ENCODE results near the gene SWI5. TPM values are rescaled to one million over a fixed set of nuclear protein-coding genes. Genes with fewer than 3 reads are reported as not detected.

The SWI5 gene
- total RNA-seq, 1 donor from 2014 or later: 13.5 TPM

GRCh38 chr9:128296340-128297220, 20.5 kb downstream of the SWI5 start:
- no peaks in the 10 kb centered on the region for H3K4me1 Mint-ChIP-seq (ENCODE audit: low read depth)
- no peak overlapping the region for H3K4me3 Mint-ChIP-seq (ENCODE audit: low read depth)
- no peaks in the 10 kb centered on the region for H3K36me3 Mint-ChIP-seq (ENCODE audit: low read depth)
- intact Hi-C loops (cut with micrococcal nuclease): loop anchor here (10.0 kb wide), 1 partner anchor 118 kb away; no protein-coding TSS in a partner anchor
- DNase-seq (ENCODE audit: low spot score): no peak
- no peak overlapping the region for H3K27ac Mint-ChIP-seq
- no peaks in the 10 kb centered on the region for H3K27me3 Mint-ChIP-seq (ENCODE audit: low read depth)
- no peaks in the 10 kb centered on the region for H3K9me3 Mint-ChIP-seq

GRCh38 chr9:128297221-128297773, 21.2 kb downstream of the SWI5 start:
- Mint-ChIP-seq H3K9me3 (no peaks in the 10 kb centered on the region), H3K36me3 (ENCODE audit: low read depth) (no peaks in the 10 kb centered on the region), H3K27ac (no peak overlapping the region), H3K4me1 (ENCODE audit: low read depth) (no peaks in the 10 kb centered on the region), H3K27me3 (ENCODE audit: low read depth) (no peaks in the 10 kb centered on the region), H3K4me3 (ENCODE audit: low read depth) (no peak overlapping the region)
- DNase-seq (ENCODE audit: low spot score): no peak
- intact Hi-C loops (cut with micrococcal nuclease): loop anchor here (10.0 kb wide), 1 partner anchor 118 kb away; no protein-coding TSS in a partner anchor

- Mint-ChIP-seq H3K4me1 (ENCODE audit: low read depth) (no peaks in the 10 kb centered on the region), H3K9me3 (no peaks in the 10 kb centered on the region), H3K27ac (no peak overlapping the region), H3K36me3 (ENCODE audit: low read depth) (no peaks in the 10 kb centered on the region), H3K4me3 (ENCODE audit: low read depth) (no peak overlapping the region), H3K27me3 (ENCODE audit: low read depth) (no peaks in the 10 kb centered on the region)
- intact Hi-C loops (cut with micrococcal nuclease): loop anchor here (10.0 kb wide), 1 partner anchor 116 kb away; no protein-coding TSS in a partner anchor
- no peak for DNase-seq (ENCODE audit: low spot score)
Observed at GRCh38 chr9:128298535-128299482, 22.7 kb downstream of the SWI5 start.

GRCh38 chr9:128304136-128304970, 28.3 kb downstream of the SWI5 start:
- H3K27ac Mint-ChIP-seq: no peak overlapping the region

GRCh38 chr9:128304971-128305288, 28.9 kb downstream of the SWI5 start:
- Mint-ChIP-seq H3K4me3 (ENCODE audit: low read depth) (no peak overlapping the region), H3K27me3 (ENCODE audit: low read depth) (no peaks in the 10 kb centered on the region), H3K9me3 (no peaks in the 10 kb centered on the region), H3K27ac (no peak overlapping the region), H3K4me1 (ENCODE audit: low read depth) (no peaks in the 10 kb centered on the region), H3K36me3 (ENCODE audit: low read depth) (peaks cover 17% of the 10 kb centered on the region)
- DNase-seq (ENCODE audit: low spot score): no peak
- intact Hi-C loops (cut with micrococcal nuclease): no loop called here

More at GRCh38 chr9:128304136-128304970, 28.3 kb downstream of the SWI5 start:
- intact Hi-C loops (cut with micrococcal nuclease): no loop called here
- H3K4me3 Mint-ChIP-seq (ENCODE audit: low read depth): no peak overlapping the region
- peaks cover 11% of the 10 kb centered on the region for H3K36me3 Mint-ChIP-seq (ENCODE audit: low read depth)
- H3K9me3 Mint-ChIP-seq: no peaks in the 10 kb centered on the region
- H3K4me1 Mint-ChIP-seq (ENCODE audit: low read depth): no peaks in the 10 kb centered on the region
- no peaks in the 10 kb centered on the region for H3K27me3 Mint-ChIP-seq (ENCODE audit: low read depth)
- DNase-seq (ENCODE audit: low spot score): no peak

GRCh38 chr9:128309551-128309950, 33.5 kb downstream of the SWI5 start:
- Mint-ChIP-seq H3K27me3 (ENCODE audit: low read depth) (no peaks in the 10 kb centered on the region), H3K4me3 (ENCODE audit: low read depth) (no peak overlapping the region), H3K36me3 (ENCODE audit: low read depth) (peaks cover 35% of the 10 kb centered on the region), H3K27ac (no peak overlapping the region), H3K4me1 (ENCODE audit: low read depth) (no peaks in the 10 kb centered on the region), H3K9me3 (no peaks in the 10 kb centered on the region)
- DNase-seq (ENCODE audit: low spot score): no peak
- intact Hi-C loops (cut with micrococcal nuclease): no loop called here

- intact Hi-C loops (cut with micrococcal nuclease): no loop called here
- Mint-ChIP-seq H3K4me1 (ENCODE audit: low read depth) (no peaks in the 10 kb centered on the region), H3K27ac (no peak overlapping the region), H3K4me3 (ENCODE audit: low read depth) (no peak overlapping the region), H3K27me3 (ENCODE audit: low read depth) (no peaks in the 10 kb centered on the region), H3K9me3 (no peaks in the 10 kb centered on the region), H3K36me3 (ENCODE audit: low read depth) (peaks cover 40% of the 10 kb centered on the region)
- no peak for DNase-seq (ENCODE audit: low spot score)
Observed at GRCh38 chr9:128310461-128310860, 34.4 kb downstream of the SWI5 start.

GRCh38 chr9:128314697-128315096, 38.6 kb downstream of the SWI5 start:
- Mint-ChIP-seq H3K4me1 (ENCODE audit: low read depth) (no peaks in the 10 kb centered on the region), H3K36me3 (ENCODE audit: low read depth) (peaks cover 43% of the 10 kb centered on the region), H3K4me3 (ENCODE audit: low read depth) (no peak overlapping the region), H3K27me3 (ENCODE audit: low read depth) (no peaks in the 10 kb centered on the region), H3K27ac (no peak overlapping the region), H3K9me3 (no peaks in the 10 kb centered on the region)
- no peak for DNase-seq (ENCODE audit: low spot score)
- intact Hi-C loops (cut with micrococcal nuclease): no loop called here

GRCh38 chr9:128316421-128316820, 40.3 kb downstream of the SWI5 start:
- H3K27ac Mint-ChIP-seq: no peak overlapping the region
- H3K36me3 Mint-ChIP-seq (ENCODE audit: low read depth): peaks cover 35% of the 10 kb centered on the region
- no peak for DNase-seq (ENCODE audit: low spot score)
- no peak overlapping the region for H3K4me3 Mint-ChIP-seq (ENCODE audit: low read depth)
- no peaks in the 10 kb centered on the region for H3K4me1 Mint-ChIP-seq (ENCODE audit: low read depth)
- H3K9me3 Mint-ChIP-seq: no peaks in the 10 kb centered on the region
- intact Hi-C loops (cut with micrococcal nuclease): no loop called here
- no peaks in the 10 kb centered on the region for H3K27me3 Mint-ChIP-seq (ENCODE audit: low read depth)

- H3K27me3 Mint-ChIP-seq (ENCODE audit: low read depth): no peaks in the 10 kb centered on the region
- no peaks in the 10 kb centered on the region for H3K9me3 Mint-ChIP-seq
- no peak for DNase-seq (ENCODE audit: low spot score)
- intact Hi-C loops (cut with micrococcal nuclease): no loop called here
- H3K36me3 Mint-ChIP-seq (ENCODE audit: low read depth): peaks cover 35% of the 10 kb centered on the region
- no peak overlapping the region for H3K4me3 Mint-ChIP-seq (ENCODE audit: low read depth)
- H3K27ac Mint-ChIP-seq: no peak overlapping the region
- H3K4me1 Mint-ChIP-seq (ENCODE audit: low read depth): no peaks in the 10 kb centered on the region
Observed at GRCh38 chr9:128317629-128318028, 41.6 kb downstream of the SWI5 start.

GRCh38 chr9:128321343-128321742, 45.3 kb downstream of the SWI5 start:
- H3K4me3 Mint-ChIP-seq (ENCODE audit: low read depth): peak overlapping the region; percentile 99
- peaks cover 11% of the 10 kb centered on the region for H3K4me1 Mint-ChIP-seq (ENCODE audit: low read depth)
- no peaks in the 10 kb centered on the region for H3K27me3 Mint-ChIP-seq (ENCODE audit: low read depth)
- H3K27ac Mint-ChIP-seq: no peak overlapping the region
- H3K36me3 Mint-ChIP-seq (ENCODE audit: low read depth): peaks cover 29% of the 10 kb centered on the region
- DNase-seq (ENCODE audit: low spot score): no peak
- intact Hi-C loops (cut with micrococcal nuclease): loop anchor here (5.0 kb wide), 1 partner anchor 626 kb away; the partner anchor contains the start of genes DOLK and NUP188
- no peaks in the 10 kb centered on the region for H3K9me3 Mint-ChIP-seq

- H3K27me3 Mint-ChIP-seq (ENCODE audit: low read depth): no peaks in the 10 kb centered on the region
Observed at GRCh38 chr9:128321879-128322403, 45.9 kb downstream of the SWI5 start.

More at GRCh38 chr9:128321879-128322403, 45.9 kb downstream of the SWI5 start:
- peaks cover 11% of the 10 kb centered on the region for H3K4me1 Mint-ChIP-seq (ENCODE audit: low read depth)
- intact Hi-C loops (cut with micrococcal nuclease): loop anchor here (1.0 to 5.0 kb wide), 4 partner anchors 18 to 625 kb away; partner anchors contain the start of genes DOLK, NUP188, SLC27A4 and URM1
- H3K27ac Mint-ChIP-seq: peak overlapping the region; percentile 99
- no peak for DNase-seq (ENCODE audit: low spot score)
- no peaks in the 10 kb centered on the region for H3K9me3 Mint-ChIP-seq
- peak overlapping the region; percentile 99 for H3K4me3 Mint-ChIP-seq (ENCODE audit: low read depth)
- H3K36me3 Mint-ChIP-seq (ENCODE audit: low read depth): peaks cover 23% of the 10 kb centered on the region

Data from activated T-helper 2 cell treated with anti-CD3 and anti-CD28 coated beads, Interferon-gamma antibody, Interleukin-2, Interleukin-4, amounts not matched to agents 10 μg/mL and 5 μg/mL and 100 μg/mL, durations not matched to agents 14 hours and 24 hours and 36 hours (primary cell).